ENCODE data around the gene CCDC174. TPM values are rescaled to one million over a fixed set of nuclear protein-coding genes. Genes with fewer than 3 reads are reported as not detected.

Gene CCDC174
- total RNA-seq, 1 experiment from 2014 or later = 16.0 TPM

DNA sequence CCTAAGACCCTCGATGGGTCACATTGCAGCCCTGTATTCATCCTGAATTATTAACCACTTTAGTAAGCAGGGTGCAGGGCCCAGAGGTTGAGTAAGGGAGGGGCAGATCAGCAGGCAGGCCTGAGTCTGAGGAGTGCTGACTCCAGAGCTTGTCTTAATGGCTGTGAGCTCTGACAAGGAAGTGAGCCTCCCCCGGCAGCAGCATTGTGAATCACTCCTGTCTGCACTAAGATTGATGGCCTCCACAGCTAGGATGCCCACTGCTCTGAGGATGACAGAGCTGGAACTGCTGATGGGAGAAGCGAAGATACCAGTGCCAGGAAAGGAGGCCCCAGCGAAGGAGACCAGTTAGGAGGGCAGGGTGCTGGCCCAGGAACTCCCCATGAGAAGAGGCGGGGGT, 46.5 kb upstream of the CCDC174 start:
- H3K27me3 Mint-ChIP-seq (ENCODE audit: low read depth) = peaks cover 32% of the 10 kb centered on the region
- ChIA-PET CTCF (interaction anchor here (1.1 to 3.7 kb wide), 5 partner anchors 18 to 401 kb away, joined by 3 to 24 read pairs (median 4); no protein-coding TSS in a partner anchor), POLR2A (no interaction called here)
- DNase-seq (ENCODE audit: low spot score) (no peak), ATAC-seq (no peak)
- peaks cover 9% of the 10 kb centered on the region for H3K9me3 Mint-ChIP-seq
- H3K36me3 Mint-ChIP-seq = no peaks in the 10 kb centered on the region; the same call in 1 of the 2 replicates
- no peak overlapping the region for H3K27ac Mint-ChIP-seq
- H3K4me1 Mint-ChIP-seq = peaks cover 14% of the 10 kb centered on the region
- no peak overlapping the region for H3K4me3 Mint-ChIP-seq
- TF ChIP-seq, protein P1, sequence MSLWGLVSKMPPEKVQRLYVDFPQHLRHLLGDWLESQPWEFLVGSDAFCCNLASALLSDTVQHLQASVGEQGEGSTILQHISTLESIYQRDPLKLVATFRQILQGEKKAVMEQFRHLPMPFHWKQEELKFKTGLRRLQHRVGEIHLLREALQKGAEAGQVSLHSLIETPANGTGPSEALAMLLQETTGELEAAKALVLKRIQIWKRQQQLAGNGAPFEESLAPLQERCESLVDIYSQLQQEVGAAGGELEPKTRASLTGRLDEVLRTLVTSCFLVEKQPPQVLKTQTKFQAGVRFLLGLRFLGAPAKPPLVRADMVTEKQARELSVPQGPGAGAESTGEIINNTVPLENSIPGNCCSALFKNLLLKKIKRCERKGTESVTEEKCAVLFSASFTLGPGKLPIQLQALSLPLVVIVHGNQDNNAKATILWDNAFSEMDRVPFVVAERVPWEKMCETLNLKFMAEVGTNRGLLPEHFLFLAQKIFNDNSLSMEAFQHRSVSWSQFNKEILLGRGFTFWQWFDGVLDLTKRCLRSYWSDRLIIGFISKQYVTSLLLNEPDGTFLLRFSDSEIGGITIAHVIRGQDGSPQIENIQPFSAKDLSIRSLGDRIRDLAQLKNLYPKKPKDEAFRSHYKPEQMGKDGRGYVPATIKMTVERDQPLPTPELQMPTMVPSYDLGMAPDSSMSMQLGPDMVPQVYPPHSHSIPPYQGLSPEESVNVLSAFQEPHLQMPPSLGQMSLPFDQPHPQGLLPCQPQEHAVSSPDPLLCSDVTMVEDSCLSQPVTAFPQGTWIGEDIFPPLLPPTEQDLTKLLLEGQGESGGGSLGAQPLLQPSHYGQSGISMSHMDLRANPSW (CRISPR knock-in tag; conservative IDR thresholded peaks at IDR 0.05; ENCODE audit: low read depth) = no peak
- TF ChIP-seq TCF7 (CRISPR knock-in tag; IDR thresholded peaks at IDR 0.05; ENCODE audit: low read depth) (no peak), ZNF219 (CRISPR knock-in tag; IDR thresholded peaks at IDR 0.05; ENCODE audit: borderline replicate concordance) (no peak), TEAD4 (CRISPR knock-in tag; IDR thresholded peaks at IDR 0.05) (no peak), RELA (CRISPR knock-in tag; IDR thresholded peaks at IDR 0.05; ENCODE audit: borderline replicate concordance) (no peak), CREM (CRISPR knock-in tag; IDR thresholded peaks at IDR 0.05) (no peak), NR2C2 (CRISPR knock-in tag; IDR thresholded peaks at IDR 0.05) (no peak), GRHL2 (CRISPR knock-in tag; IDR thresholded peaks at IDR 0.05; ENCODE audit: insufficient replicate concordance, severe bottlenecking) (no peak), ATF1 (CRISPR knock-in tag; IDR thresholded peaks at IDR 0.05) (no peak), ETV6 (CRISPR knock-in tag; IDR thresholded peaks at IDR 0.05) (no peak), SMAD3 (CRISPR knock-in tag; IDR thresholded peaks at IDR 0.05; ENCODE audit: borderline replicate concordance) (no peak), NR3C1 (CRISPR knock-in tag; conservative IDR thresholded peaks at IDR 0.05; ENCODE audit: low read depth) (no peak), TP53 (CRISPR knock-in tag; IDR thresholded peaks at IDR 0.05) (no peak), ZNF121 (CRISPR knock-in tag; IDR thresholded peaks at IDR 0.05) (no peak)
- TF ChIP-seq, protein P2, sequence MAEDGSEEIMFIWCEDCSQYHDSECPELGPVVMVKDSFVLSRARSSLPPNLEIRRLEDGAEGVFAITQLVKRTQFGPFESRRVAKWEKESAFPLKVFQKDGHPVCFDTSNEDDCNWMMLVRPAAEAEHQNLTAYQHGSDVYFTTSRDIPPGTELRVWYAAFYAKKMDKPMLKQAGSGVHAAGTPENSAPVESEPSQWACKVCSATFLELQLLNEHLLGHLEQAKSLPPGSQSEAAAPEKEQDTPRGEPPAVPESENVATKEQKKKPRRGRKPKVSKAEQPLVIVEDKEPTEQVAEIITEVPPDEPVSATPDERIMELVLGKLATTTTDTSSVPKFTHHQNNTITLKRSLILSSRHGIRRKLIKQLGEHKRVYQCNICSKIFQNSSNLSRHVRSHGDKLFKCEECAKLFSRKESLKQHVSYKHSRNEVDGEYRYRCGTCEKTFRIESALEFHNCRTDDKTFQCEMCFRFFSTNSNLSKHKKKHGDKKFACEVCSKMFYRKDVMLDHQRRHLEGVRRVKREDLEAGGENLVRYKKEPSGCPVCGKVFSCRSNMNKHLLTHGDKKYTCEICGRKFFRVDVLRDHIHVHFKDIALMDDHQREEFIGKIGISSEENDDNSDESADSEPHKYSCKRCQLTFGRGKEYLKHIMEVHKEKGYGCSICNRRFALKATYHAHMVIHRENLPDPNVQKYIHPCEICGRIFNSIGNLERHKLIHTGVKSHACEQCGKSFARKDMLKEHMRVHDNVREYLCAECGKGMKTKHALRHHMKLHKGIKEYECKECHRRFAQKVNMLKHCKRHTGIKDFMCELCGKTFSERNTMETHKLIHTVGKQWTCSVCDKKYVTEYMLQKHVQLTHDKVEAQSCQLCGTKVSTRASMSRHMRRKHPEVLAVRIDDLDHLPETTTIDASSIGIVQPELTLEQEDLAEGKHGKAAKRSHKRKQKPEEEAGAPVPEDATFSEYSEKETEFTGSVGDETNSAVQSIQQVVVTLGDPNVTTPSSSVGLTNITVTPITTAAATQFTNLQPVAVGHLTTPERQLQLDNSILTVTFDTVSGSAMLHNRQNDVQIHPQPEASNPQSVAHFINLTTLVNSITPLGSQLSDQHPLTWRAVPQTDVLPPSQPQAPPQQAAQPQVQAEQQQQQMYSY (CRISPR knock-in tag; IDR thresholded peaks at IDR 0.05) = no peak
- TF ChIP-seq, protein P3, sequence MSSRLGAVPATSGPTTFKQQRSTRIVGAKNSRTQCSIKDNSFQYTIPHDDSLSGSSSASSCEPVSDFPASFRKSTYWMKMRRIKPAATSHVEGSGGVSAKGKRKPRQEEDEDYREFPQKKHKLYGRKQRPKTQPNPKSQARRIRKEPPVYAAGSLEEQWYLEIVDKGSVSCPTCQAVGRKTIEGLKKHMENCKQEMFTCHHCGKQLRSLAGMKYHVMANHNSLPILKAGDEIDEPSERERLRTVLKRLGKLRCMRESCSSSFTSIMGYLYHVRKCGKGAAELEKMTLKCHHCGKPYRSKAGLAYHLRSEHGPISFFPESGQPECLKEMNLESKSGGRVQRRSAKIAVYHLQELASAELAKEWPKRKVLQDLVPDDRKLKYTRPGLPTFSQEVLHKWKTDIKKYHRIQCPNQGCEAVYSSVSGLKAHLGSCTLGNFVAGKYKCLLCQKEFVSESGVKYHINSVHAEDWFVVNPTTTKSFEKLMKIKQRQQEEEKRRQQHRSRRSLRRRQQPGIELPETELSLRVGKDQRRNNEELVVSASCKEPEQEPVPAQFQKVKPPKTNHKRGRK (CRISPR knock-in tag; IDR thresholded peaks at IDR 0.05; ENCODE audit: borderline replicate concordance) = no peak
- TF ChIP-seq, protein P4, sequence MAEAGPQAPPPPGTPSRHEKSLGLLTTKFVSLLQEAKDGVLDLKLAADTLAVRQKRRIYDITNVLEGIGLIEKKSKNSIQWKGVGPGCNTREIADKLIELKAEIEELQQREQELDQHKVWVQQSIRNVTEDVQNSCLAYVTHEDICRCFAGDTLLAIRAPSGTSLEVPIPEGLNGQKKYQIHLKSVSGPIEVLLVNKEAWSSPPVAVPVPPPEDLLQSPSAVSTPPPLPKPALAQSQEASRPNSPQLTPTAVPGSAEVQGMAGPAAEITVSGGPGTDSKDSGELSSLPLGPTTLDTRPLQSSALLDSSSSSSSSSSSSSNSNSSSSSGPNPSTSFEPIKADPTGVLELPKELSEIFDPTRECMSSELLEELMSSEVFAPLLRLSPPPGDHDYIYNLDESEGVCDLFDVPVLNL (CRISPR knock-in tag; IDR thresholded peaks at IDR 0.05; ENCODE audit: borderline replicate concordance, low read depth) = no peak

DNA sequence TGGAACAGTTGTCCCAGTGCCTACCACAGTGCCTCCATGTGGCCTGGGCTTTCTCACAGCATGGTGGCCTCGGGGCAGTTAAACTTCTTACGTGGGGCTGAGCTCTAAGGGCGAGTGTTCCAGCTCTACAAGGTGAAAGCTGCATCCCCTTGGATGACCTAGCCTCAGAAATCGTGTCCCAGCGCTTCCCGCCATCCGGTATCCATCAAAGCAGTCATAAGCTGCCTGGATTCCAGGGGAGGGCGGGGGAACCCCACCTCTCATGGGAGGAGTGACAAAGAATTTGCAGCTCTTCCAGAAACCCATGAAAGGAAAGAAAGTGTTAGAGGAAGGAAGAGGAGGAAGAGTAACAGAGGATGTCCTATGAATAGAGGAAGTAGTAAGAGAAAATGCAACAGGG, 45.8 kb upstream of the CCDC174 start:
- H3K27ac Mint-ChIP-seq = no peak overlapping the region
- no peak overlapping the region for H3K4me3 Mint-ChIP-seq
- CTCF ChIA-PET = interaction anchor here (1.1 to 3.7 kb wide), 7 partner anchors 11 to 402 kb away, joined by 3 to 24 read pairs (median 4); no protein-coding TSS in a partner anchor
- no peak for ATAC-seq
- no peak for DNase-seq (ENCODE audit: low spot score)
- POLR2A ChIA-PET = no interaction called here
- peaks cover 9% of the 10 kb centered on the region for H3K9me3 Mint-ChIP-seq
- peaks cover 32% of the 10 kb centered on the region for H3K27me3 Mint-ChIP-seq (ENCODE audit: low read depth)
- peaks cover 14% of the 10 kb centered on the region for H3K4me1 Mint-ChIP-seq
- H3K36me3 Mint-ChIP-seq = no peaks in the 10 kb centered on the region; the same call in 1 of the 2 replicates
- no peak for TF ChIP-seq TEAD4 (CRISPR knock-in tag; IDR thresholded peaks at IDR 0.05)
- TF ChIP-seq TEAD1 (CRISPR knock-in tag; IDR thresholded peaks at IDR 0.05) = no peak
- TF ChIP-seq, protein P5, sequence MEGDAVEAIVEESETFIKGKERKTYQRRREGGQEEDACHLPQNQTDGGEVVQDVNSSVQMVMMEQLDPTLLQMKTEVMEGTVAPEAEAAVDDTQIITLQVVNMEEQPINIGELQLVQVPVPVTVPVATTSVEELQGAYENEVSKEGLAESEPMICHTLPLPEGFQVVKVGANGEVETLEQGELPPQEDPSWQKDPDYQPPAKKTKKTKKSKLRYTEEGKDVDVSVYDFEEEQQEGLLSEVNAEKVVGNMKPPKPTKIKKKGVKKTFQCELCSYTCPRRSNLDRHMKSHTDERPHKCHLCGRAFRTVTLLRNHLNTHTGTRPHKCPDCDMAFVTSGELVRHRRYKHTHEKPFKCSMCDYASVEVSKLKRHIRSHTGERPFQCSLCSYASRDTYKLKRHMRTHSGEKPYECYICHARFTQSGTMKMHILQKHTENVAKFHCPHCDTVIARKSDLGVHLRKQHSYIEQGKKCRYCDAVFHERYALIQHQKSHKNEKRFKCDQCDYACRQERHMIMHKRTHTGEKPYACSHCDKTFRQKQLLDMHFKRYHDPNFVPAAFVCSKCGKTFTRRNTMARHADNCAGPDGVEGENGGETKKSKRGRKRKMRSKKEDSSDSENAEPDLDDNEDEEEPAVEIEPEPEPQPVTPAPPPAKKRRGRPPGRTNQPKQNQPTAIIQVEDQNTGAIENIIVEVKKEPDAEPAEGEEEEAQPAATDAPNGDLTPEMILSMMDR (IDR thresholded peaks at IDR 0.05) = no peak
- no peak for TF ChIP-seq ESRRA (CRISPR knock-in tag; IDR thresholded peaks at IDR 0.05; ENCODE audit: borderline replicate concordance)
- TF ChIP-seq ZNF138 (CRISPR knock-in tag; conservative IDR thresholded peaks at IDR 0.05) = no peak
- TF ChIP-seq, protein P6, sequence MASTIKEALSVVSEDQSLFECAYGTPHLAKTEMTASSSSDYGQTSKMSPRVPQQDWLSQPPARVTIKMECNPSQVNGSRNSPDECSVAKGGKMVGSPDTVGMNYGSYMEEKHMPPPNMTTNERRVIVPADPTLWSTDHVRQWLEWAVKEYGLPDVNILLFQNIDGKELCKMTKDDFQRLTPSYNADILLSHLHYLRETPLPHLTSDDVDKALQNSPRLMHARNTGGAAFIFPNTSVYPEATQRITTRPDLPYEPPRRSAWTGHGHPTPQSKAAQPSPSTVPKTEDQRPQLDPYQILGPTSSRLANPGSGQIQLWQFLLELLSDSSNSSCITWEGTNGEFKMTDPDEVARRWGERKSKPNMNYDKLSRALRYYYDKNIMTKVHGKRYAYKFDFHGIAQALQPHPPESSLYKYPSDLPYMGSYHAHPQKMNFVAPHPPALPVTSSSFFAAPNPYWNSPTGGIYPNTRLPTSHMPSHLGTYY (CRISPR knock-in tag; IDR thresholded peaks at IDR 0.05) = no peak
